A549 (cell line): Measurements from ENCODE around the gene UBE2O.

Experiments used
- CTCF ChIP-seq: fragments of >200 bp; sonication (Bioruptor Twin); formaldehyde crosslinking; IDR thresholded peaks from 3 replicates; pipeline ENCODE4 v1.5.1; 2016
- HEYL ChIP-seq: fragments of 250-450 bp; sonication (Bioruptor Pico); IDR thresholded peaks from 2 replicates; pipeline ENCODE4 v1.8.0; 2021; ENCODE audit warnings: mild to moderate bottlenecking, moderate library complexity
- HOXA7 ChIP-seq: fragments of 250-450 bp; sonication (Bioruptor Pico); IDR thresholded peaks from 2 replicates; pipeline ENCODE4 v1.5.0; 2020; ENCODE audit warnings: mild to moderate bottlenecking, moderate library complexity
- MYC ChIP-seq: IDR thresholded peaks from 2 replicates; pipeline ENCODE4 v1.6.1; 2012; ENCODE audit warnings: mild to moderate bottlenecking, inconsistent platforms, low read length, improper control_type of control experiment, borderline replicate concordance
- USF2 ChIP-seq: fragments of 450-650 bp; IDR thresholded peaks from 2 replicates; pipeline ENCODE4 v1.6.1; 2014; ENCODE audit warnings: antibody characterized with exemption

GRCh38 chr17:76467366-76467765, 14.4 kb upstream of the UBE2O start, which contains the start of gene AANAT:
- TF ChIP-seq CTCF (no peak), USF2 (no peak), MYC (no peak), HOXA7 (no peak), HEYL (CRISPR knock-in tag) (no peak)
